Cardiac muscle cell (in vitro differentiated cells and primary cell): ENCODE measurements around the gene TAS1R3. TPM values are rescaled to one million over a fixed set of nuclear protein-coding genes. Genes with fewer than 3 reads are reported as not detected.

Source experiments
- DNase-seq, 2 donors: peaks; one replicate each; pipeline versions ENCODE4 v3.0.0 to v3.0.0-alpha.2; 2010 to 2017; ENCODE audit warnings: low read depth in 1 of 2, low spot score in 1 of 2
- H3K27ac ChIP-seq: fragments of 200-600 bp; sonication (generic); 2 replicates; pipeline ENCODE4 v1.5.1; 2016
- H3K27me3 ChIP-seq: fragments of 200-600 bp; sonication (generic); 2 replicates; pipeline ENCODE4 v1.6.0; 2016; ENCODE audit warnings: control low read depth
- H3K36me3 ChIP-seq: fragments of 200-600 bp; sonication (generic); 2 replicates; pipeline ENCODE4 v1.5.1; 2016; ENCODE audit warnings: control low read depth
- H3K4me1 ChIP-seq: fragments of 200-600 bp; sonication (generic); 2 replicates; pipeline ENCODE4 v1.8.1; 2017; ENCODE audit warnings: low read depth, mild to moderate bottlenecking, mixed run types
- H3K4me3 ChIP-seq: fragments of 200-600 bp; sonication (generic); 2 replicates; pipeline ENCODE4 v1.5.1; 2016; ENCODE audit warnings: mild to moderate bottlenecking
- H3K9me3 ChIP-seq: fragments of 200-600 bp; sonication (generic); 2 replicates; pipeline ENCODE4 v1.5.1; 2017; ENCODE audit warnings: low read depth, mild to moderate bottlenecking, control low read depth
- polyA plus RNA-seq: library from polyadenylated mRNA; unstranded; fragments of >200 nt; fragmentation: Nextera tagmentation; extraction: Ambion mirVana; gene quantifications from 2 replicates; pipeline ENCODE4 v1.2.1, GENCODE V29; 2016
- total RNA-seq: library from RNA; depleted of rRNA; stranded (reverse); fragments of >200 nt; gene quantifications from 2 replicates; pipeline ENCODE4 v1.2.3, GENCODE V29; 2016
- TF ChIP-seq, protein P1 (sequence below): IDR thresholded peaks from 2 replicates; pipeline ENCODE4 v1.5.1; 2012; ENCODE audit warnings: low read depth, mild to moderate bottlenecking, low read length

TAS1R3 gene
- total and polyA plus RNA-seq, 2 experiments from 2014 or later = 0.32 to 1.1 TPM

- H3K4me1 ChIP-seq = no peaks in the 10 kb centered on the region
- no peaks in the 10 kb centered on the region for H3K9me3 ChIP-seq
- H3K27ac ChIP-seq = no peak overlapping the region
- TF ChIP-seq, protein P1, sequence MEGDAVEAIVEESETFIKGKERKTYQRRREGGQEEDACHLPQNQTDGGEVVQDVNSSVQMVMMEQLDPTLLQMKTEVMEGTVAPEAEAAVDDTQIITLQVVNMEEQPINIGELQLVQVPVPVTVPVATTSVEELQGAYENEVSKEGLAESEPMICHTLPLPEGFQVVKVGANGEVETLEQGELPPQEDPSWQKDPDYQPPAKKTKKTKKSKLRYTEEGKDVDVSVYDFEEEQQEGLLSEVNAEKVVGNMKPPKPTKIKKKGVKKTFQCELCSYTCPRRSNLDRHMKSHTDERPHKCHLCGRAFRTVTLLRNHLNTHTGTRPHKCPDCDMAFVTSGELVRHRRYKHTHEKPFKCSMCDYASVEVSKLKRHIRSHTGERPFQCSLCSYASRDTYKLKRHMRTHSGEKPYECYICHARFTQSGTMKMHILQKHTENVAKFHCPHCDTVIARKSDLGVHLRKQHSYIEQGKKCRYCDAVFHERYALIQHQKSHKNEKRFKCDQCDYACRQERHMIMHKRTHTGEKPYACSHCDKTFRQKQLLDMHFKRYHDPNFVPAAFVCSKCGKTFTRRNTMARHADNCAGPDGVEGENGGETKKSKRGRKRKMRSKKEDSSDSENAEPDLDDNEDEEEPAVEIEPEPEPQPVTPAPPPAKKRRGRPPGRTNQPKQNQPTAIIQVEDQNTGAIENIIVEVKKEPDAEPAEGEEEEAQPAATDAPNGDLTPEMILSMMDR = no peak
- no peak for DNase-seq
- H3K36me3 ChIP-seq = peaks cover 2% of the 10 kb centered on the region
- no peak overlapping the region for H3K4me3 ChIP-seq
- H3K27me3 ChIP-seq = no peaks in the 10 kb centered on the region
Observed at GRCh38 chr1:1336446-1336845, 5.4 kb downstream of the TAS1R3 start.

DNA sequence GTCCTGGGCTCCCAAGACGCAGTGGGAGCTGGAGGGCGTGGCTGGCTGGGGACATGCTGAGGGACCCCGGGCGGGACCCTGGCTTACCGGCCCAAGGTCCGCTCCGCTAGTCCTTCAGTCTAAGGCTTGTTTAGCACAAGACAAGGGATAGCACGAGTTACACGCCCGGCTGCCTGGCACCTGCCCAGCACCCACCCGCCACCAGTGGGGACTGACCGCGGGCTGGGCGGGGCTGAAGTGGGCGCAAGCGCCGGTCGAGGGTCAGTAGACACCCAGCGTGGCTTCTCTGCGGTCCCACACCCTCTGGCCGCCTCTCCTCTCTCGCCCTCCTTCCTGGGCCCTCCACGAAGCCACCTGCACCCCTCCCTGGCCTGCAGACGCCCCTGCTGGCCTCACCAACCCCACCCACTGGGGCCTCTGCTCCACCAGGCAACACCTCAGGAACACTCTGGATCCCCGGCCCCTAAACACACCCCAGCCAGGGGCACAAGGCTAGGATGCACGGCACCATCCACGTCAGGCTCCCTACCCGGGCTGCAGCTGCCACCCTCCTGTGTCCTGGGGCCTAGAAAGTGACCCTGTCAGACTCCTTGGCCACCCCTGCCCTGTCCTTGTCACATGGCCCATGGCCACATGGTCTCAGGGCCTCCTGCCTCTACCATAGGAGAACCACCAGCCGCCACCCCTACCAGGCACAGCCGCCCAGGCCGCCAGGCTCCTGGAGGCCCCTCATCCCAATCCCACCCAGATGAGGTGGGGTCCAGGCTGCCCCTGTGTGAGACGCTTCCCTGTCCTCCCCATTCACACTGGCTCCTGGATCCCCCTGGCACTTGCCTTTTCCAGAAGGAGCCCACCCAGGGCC is 6.1 kb downstream of the TAS1R3 start:
- Histone ChIP-seq H3K27me3 (no peaks in the 10 kb centered on the region), H3K9me3 (no peaks in the 10 kb centered on the region), H3K27ac (no peak overlapping the region), H3K36me3 (peaks cover 2% of the 10 kb centered on the region), H3K4me1 (no peaks in the 10 kb centered on the region), H3K4me3 (no peak overlapping the region)
- DNase-seq = no peak
- TF ChIP-seq, protein P1 = no peak

- DNase-seq = no peak
- H3K36me3 ChIP-seq = peaks cover 2% of the 10 kb centered on the region
- H3K27me3 ChIP-seq = no peaks in the 10 kb centered on the region
- H3K27ac ChIP-seq = no peak overlapping the region
- H3K4me3 ChIP-seq = no peak overlapping the region
- H3K9me3 ChIP-seq = no peaks in the 10 kb centered on the region
- H3K4me1 ChIP-seq = no peaks in the 10 kb centered on the region
- TF ChIP-seq, protein P1 = no peak
Observed at GRCh38 chr1:1337793-1338147, 6.7 kb downstream of the TAS1R3 start.

- peaks cover 2% of the 10 kb centered on the region for H3K36me3 ChIP-seq
- H3K27me3 ChIP-seq = no peaks in the 10 kb centered on the region
- H3K9me3 ChIP-seq = no peaks in the 10 kb centered on the region
- no peak for DNase-seq
- H3K4me1 ChIP-seq = no peaks in the 10 kb centered on the region
- H3K4me3 ChIP-seq = no peak overlapping the region
- TF ChIP-seq, protein P1 = no peak
- H3K27ac ChIP-seq = no peak overlapping the region
Observed at GRCh38 chr1:1338278-1338677, 7.2 kb downstream of the TAS1R3 start.

GRCh38 chr1:1340185-1340584 is 9.1 kb downstream of the TAS1R3 start:
- no peaks in the 10 kb centered on the region for H3K27me3 ChIP-seq
- no peaks in the 10 kb centered on the region for H3K4me1 ChIP-seq
- TF ChIP-seq, protein P1 = no peak
- no peaks in the 10 kb centered on the region for H3K9me3 ChIP-seq
- no peak overlapping the region for H3K4me3 ChIP-seq
- peaks cover 2% of the 10 kb centered on the region for H3K36me3 ChIP-seq
- no peak overlapping the region for H3K27ac ChIP-seq
- DNase-seq = no peak
